Measurements from ENCODE around the gene TSHZ1.

The TSHZ1 gene

DNA sequence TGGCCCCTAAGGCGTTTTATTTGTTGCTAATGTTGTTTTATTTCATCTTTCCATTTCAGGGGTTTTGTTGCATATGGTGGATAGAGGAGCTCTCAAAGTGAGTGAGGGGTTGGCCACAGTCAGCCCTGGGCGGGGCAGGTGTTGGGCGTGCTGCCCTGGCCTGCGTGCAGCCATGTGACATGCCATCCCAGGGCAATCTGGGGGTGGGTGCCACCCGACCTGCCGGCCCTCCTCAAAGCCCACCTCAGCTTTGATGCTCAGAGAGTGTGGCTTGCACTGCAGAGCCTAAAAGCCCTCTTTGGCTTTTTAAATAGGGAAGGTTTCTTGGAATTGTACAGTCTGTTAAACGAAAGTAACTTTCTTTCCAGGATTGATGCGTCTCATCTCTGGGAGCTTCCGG is 18.4 kb downstream of the TSHZ1 start:
- no peak overlapping the region for H3K4me3 Mint-ChIP-seq
- peaks cover 18 to 20% of the 10 kb centered on the region in 2 donors for H3K4me1 Mint-ChIP-seq
- DNase-seq (no peak), ATAC-seq (replicated peaks) (no peak)
- no peak overlapping the region for H3K27ac Mint-ChIP-seq
- H3K27me3 Mint-ChIP-seq = no peaks in the 10 kb centered on the region
- H3K36me3 Mint-ChIP-seq = peaks cover 2 to 8% of the 10 kb centered on the region in 2 donors
- no peaks in the 10 kb centered on the region for H3K9me3 Mint-ChIP-seq

DNA sequence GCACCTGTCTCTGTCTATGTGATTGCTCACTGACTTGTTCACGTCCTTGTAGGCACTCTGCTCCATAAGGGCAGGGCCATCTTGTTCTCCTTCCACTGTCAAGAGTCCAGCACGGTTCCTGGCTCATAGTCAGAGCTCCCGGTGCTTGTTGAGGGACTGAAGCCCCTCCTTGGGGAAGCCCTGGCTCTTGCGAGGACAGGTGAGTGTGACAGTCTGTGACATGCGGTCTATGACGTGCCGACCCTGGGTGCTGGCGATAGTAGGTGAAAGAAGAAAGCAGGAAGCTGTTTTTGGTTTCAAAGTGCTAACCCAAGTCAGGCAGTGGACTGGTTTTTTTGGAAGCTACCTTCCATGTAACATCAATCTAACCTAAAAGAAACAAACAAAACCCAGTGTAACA is 18.8 kb downstream of the TSHZ1 start:
- ATAC-seq (replicated peaks) (no peak), DNase-seq (no peak)
- peaks cover 2 to 8% of the 10 kb centered on the region in 2 donors for H3K36me3 Mint-ChIP-seq
- H3K4me3 Mint-ChIP-seq = no peak overlapping the region
- H3K27me3 Mint-ChIP-seq = no peaks in the 10 kb centered on the region
- peaks cover 18 to 20% of the 10 kb centered on the region in 2 donors for H3K4me1 Mint-ChIP-seq
- H3K27ac Mint-ChIP-seq = peak overlapping the region; percentile 14
- H3K9me3 Mint-ChIP-seq = no peaks in the 10 kb centered on the region

DNA sequence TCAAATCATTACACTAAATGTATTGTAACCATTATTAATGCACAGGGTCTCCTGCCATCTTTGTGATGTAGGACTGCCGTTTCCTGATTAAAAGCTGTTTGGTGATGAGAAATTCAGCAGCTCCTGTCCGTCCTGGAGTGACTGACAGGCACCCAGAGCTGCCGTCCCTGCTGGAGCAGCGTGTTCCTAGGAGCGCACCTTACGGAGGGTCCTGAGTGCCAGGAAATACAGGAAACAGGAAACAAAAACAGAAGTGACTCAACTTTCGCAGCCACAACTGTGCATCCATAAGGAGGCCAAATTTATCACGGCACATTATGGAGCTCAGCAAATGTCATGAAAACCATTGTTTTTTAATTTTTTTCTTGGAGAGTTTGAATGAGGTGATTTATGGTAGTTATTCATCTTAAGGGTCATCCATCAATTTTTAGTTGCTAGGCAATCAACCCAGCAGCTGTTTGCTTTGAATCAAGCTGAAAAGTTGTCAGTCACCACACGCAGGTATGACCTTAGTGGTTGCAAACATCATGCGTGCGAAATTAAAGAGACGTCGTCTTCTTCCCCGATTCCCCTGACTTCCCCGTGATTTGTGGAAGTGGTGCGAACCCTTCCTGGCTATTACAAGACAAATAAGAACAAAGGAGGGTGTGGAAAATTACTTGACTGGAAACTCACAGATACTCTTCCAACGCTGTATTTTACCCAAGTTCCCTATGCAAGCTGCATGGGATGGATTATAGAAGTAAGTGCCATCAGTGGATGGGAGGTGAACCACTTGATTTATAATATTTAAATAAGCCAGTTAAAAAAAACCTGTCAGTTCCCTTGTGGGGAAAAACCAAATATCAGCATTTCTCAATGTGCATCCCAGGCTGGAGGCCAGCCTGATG is 19.8 kb downstream of the TSHZ1 start:
- peaks cover 2 to 8% of the 10 kb centered on the region in 2 donors for H3K36me3 Mint-ChIP-seq
- ATAC-seq (replicated peaks) (no peak), DNase-seq (no peak)
- H3K27ac Mint-ChIP-seq = no peak overlapping the region
- H3K27me3 Mint-ChIP-seq = no peaks in the 10 kb centered on the region
- H3K9me3 Mint-ChIP-seq = no peaks in the 10 kb centered on the region
- H3K4me1 Mint-ChIP-seq = peaks cover 18 to 20% of the 10 kb centered on the region in 2 donors
- no peak overlapping the region for H3K4me3 Mint-ChIP-seq

DNA sequence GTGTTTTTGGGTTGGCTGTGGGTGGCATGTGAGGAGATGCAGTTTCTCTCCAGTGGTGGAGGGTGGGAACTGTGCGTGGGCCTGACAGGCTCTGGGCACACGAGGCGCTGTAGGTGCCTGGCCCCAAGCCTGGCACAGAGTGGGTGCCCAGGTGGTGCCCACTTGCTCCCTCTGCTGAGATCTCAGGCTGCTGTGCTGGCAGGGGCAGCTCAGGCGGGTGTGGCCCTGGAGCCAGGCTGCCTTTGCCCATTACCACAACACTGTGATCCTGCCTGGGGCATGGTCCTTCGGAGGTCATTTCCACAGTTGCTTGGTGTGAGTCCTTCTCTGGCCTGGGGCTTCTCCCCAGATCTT is 20.4 kb downstream of the TSHZ1 start:
- H3K27me3 Mint-ChIP-seq = no peaks in the 10 kb centered on the region
- peaks cover 2 to 12% of the 10 kb centered on the region in 2 donors for H3K36me3 Mint-ChIP-seq
- DNase-seq (no peak), ATAC-seq (replicated peaks) (no peak)
- no peak overlapping the region for H3K4me3 Mint-ChIP-seq
- no peak overlapping the region for H3K27ac Mint-ChIP-seq
- peaks cover 22 to 24% of the 10 kb centered on the region in 2 donors for H3K4me1 Mint-ChIP-seq
- H3K9me3 Mint-ChIP-seq = no peaks in the 10 kb centered on the region

DNA sequence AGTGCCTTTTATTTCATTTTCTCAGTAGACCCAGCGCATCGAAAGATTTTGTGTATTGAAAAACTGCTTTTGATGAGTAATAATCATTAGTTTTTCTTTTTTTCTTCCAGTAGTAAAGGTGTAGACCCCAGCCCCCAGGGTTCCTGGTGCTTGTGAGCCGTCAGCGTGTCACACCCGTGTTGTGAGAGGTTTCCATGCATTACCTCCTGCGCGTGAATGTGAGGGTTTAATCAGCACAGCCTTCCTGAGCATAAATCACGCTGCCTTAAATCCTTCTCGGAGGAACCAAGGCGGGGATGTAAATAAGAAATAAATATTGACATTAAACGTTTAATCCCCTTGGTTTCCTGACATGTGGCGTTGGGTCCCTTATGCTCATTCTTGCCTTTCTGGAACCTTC is 24.3 kb downstream of the TSHZ1 start:
- no peak for DNase-seq
- Mint-ChIP-seq H3K4me3 (no peak overlapping the region), H3K27me3 (no peaks in the 10 kb centered on the region), H3K27ac (no peak overlapping the region), H3K9me3 (no peaks in the 10 kb centered on the region), H3K36me3 (peaks cover 4 to 17% of the 10 kb centered on the region in 2 donors), H3K4me1 (peaks cover 8 to 13% of the 10 kb centered on the region in 2 donors)
- no peak for ATAC-seq (replicated peaks)

DNA sequence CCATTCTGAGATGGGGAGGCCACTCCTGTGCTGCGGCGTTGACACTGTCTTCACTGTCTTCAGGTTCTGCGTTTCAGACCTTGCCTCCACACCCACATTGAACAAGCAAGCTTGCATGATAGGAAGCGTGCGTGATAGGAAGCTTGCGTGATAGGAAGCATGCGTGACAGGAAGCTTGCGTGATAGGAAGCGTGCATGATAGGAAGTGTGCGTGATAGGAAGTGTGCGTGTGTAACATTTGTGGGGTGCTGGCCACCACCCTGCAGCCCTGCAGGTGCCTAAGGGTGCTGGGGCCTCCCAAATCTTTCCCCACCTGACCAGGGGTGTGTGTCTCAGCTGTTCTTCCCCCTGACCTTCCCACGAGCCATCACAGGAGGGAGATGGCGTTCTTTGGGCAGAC is 25.3 kb downstream of the TSHZ1 start:
- Mint-ChIP-seq H3K4me1 (peaks cover 8 to 15% of the 10 kb centered on the region in 2 donors), H3K4me3 (no peak overlapping the region), H3K27ac (no peak overlapping the region), H3K36me3 (peaks cover 8 to 14% of the 10 kb centered on the region in 2 donors), H3K9me3 (peaks cover 0 to 3% of the 10 kb centered on the region in 2 donors), H3K27me3 (no peaks in the 10 kb centered on the region)
- DNase-seq (no peak), ATAC-seq (replicated peaks) (no peak)

DNA sequence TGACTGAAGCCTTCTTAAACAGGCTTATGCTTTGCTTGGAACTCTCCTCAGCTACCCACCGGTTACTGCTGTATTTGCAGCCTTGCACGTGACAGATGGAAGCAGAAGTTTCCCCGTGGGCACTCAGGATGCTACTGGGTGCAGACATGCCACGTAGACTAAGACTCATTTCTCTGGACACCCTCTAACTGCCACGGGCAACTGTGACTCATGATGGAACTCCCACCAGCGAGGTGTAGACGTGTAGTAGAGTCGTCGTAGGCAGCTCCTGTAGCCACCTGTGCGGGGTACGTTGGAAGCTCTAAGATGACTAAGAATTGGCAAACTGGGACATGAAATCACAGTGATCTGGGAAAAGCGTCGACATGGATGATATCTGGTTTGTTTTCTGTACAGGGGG is 27.5 kb downstream of the TSHZ1 start:
- no peak for ATAC-seq (replicated peaks)
- no peak for DNase-seq
- Mint-ChIP-seq H3K27me3 (no peaks in the 10 kb centered on the region), H3K36me3 (peaks cover 10 to 14% of the 10 kb centered on the region in 2 donors), H3K4me1 (peaks cover 8 to 17% of the 10 kb centered on the region in 2 donors), H3K27ac (no peak overlapping the region), H3K4me3 (no peak overlapping the region), H3K9me3 (peaks cover 0 to 3% of the 10 kb centered on the region in 2 donors)

DNA sequence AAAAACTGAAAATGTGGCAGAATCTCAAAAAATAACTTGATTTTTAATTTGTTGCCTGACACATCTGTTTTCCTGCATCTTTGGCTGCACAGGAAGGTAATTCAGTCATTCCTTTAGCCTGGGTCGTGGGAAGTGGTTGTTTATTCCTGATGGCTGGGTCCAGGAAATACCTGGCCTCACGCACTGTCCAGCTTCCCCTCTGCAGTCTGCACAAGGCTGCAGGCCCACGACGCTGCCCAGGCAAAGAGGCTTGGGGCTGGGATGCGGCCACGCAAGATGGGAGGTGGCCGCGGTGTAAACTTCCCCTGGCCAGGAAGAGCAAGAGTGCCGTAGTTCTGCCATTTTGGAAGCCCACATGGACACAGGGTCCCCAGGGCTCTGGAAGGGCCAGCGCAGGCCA is 28.2 kb downstream of the TSHZ1 start:
- H3K9me3 Mint-ChIP-seq = peaks cover 0 to 3% of the 10 kb centered on the region in 2 donors
- no peak overlapping the region for H3K4me3 Mint-ChIP-seq
- DNase-seq = no peak
- no peak for ATAC-seq (replicated peaks)
- H3K36me3 Mint-ChIP-seq = peaks cover 10 to 14% of the 10 kb centered on the region in 2 donors
- H3K4me1 Mint-ChIP-seq = peaks cover 8 to 17% of the 10 kb centered on the region in 2 donors
- no peak overlapping the region for H3K27ac Mint-ChIP-seq
- H3K27me3 Mint-ChIP-seq = no peaks in the 10 kb centered on the region

DNA sequence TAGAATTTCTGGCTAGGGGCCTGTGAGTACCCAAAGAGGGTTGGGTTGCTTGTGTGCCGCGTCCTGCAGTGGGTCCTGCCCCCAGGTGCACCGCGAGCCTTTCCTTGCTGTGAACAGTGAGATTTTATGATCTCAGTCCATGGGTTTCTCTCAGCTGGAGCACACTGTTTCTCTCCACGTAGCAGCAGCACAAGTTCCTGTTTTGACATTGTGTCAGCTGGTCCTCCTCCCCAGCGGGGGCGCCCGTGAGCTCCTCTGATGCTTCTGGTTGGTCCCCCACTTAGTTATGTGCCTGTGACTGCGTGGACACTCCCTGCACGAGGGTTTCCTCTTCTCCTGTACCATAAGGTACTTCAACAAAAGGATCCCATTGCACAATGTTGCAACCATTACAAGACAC is 29.8 kb downstream of the TSHZ1 start:
- DNase-seq = no peak
- Mint-ChIP-seq H3K27me3 (no peaks in the 10 kb centered on the region), H3K27ac (no peak overlapping the region), H3K4me1 (peaks cover 8 to 17% of the 10 kb centered on the region in 2 donors), H3K36me3 (peaks cover 10 to 14% of the 10 kb centered on the region in 2 donors), H3K9me3 (peaks cover 0 to 3% of the 10 kb centered on the region in 2 donors), H3K4me3 (no peak overlapping the region)
- peak in 1 of 2 donors; percentile 34 for ATAC-seq (replicated peaks)

DNA sequence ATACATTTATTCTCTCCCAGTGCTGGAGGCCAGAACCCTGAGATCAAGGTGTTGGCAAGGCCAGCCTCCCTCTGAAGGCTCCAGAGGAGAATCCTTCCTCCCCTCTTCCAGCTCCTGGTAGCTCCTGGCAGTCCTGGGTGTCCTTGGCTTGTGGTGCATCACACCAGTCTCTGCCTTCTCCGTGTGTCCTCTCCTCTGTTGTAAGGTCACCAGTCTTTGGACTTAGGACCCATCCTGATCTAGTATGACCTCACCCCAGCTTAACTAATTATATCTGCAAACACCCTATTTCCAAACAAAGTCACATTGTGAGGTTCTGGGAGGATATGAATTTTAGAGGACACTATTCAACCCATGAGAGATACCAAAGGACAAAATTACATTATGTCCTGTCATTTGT is 31.1 kb downstream of the TSHZ1 start:
- Mint-ChIP-seq H3K4me3 (no peak overlapping the region), H3K36me3 (peaks cover 10% of the 10 kb centered on the region in 2 donors), H3K9me3 (peaks cover 0 to 3% of the 10 kb centered on the region in 2 donors), H3K4me1 (peaks cover 10 to 16% of the 10 kb centered on the region in 2 donors), H3K27ac (no peak overlapping the region), H3K27me3 (no peaks in the 10 kb centered on the region)
- DNase-seq = no peak
- no peak for ATAC-seq (replicated peaks)

DNA sequence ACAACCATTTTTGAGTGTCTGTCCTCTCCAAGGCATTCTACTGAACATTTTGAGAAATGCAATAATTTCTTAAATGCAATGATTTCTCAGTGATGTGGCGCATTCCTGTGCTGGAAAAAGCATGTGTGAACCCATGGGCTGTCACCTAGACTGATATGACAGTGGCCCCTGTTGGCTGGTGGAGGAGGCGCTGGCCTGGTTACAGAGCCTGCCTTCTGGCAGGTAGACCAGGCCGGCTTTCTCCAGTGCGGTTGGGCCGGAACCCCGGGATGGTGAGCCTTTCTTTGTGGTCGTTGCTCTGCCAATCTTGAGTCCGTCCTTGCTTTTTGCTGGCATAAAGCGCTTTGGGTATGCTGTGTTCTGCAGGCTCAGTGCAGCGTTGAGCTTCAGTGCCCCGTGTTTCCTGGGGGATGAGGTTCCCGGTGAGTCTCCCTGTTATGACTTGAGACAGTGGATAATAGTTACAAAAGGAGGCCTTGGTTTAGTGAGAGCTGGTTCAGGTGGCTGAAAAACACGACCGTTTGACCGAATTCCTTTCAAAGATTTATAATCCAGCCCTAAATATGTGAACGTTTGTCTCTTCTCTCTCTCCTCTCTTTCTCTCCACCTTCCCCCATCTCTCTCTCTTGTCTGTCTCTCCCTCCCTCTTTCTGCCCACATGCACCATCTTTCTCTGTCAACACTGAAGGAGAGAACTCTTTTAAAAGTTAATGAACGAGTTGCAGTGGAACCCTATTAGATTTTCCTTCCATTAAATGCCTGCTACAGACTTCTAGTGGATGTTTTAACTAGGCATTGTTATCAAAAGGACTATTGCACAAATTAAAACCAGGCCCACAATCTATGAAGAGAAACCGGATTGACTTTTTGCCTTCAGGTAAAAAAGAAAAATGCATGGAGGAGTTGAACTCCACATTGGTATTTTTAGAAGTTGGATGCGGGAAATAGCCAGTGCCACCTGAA is 34.0 kb downstream of the TSHZ1 start:
- no peak overlapping the region for H3K4me3 Mint-ChIP-seq
- no peak overlapping the region for H3K27ac Mint-ChIP-seq
- H3K27me3 Mint-ChIP-seq = no peaks in the 10 kb centered on the region
- H3K4me1 Mint-ChIP-seq = peaks cover 18 to 34% of the 10 kb centered on the region in 2 donors
- peak in 1 of 2 donors; percentile 47 for ATAC-seq (replicated peaks)
- peaks cover 3 to 8% of the 10 kb centered on the region in 2 donors for H3K36me3 Mint-ChIP-seq
- H3K9me3 Mint-ChIP-seq = peaks cover 1 to 4% of the 10 kb centered on the region in 2 donors
- DNase-seq = no peak

DNA sequence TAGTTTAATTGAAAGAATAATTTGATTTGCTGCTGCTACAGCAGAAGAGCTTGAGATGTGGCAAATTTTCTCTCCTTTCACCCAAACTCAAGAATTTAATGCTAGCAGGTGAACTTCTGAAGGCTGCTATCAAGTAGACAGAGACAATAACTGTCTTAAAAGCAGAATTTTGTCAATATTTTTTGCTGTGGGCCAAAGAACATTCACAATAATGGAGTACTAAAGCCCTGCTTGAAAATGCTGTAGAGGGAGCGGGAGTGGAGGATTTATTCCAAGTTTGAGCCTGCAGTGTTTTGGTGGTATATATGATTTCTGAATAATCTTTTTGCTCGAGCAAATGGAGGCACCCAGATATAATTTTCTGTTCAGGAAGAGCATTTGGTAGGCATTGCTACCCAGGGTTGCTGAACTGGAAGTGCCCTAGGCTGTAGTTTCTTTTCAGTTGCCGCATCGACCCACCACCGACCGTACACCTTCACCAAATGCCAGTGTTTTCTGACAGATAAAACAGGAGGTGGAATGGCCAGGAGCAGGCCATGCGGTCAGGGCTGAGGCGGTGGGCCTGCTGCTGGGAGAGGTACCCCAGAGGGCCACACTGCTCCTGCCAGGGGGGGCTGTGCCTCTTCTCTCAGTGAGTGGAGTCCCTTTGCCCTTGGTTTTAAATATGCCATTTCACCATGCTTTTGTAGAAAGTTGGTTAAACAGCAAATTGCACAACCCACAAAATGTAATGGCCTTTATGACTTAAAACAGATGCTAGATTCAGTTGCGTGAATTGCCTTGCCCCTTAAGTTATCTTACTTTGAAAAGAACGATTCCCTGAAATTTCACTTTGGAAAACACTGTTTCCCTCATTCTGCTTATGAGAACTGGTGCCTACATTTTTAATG is 36.4 kb downstream of the TSHZ1 start:
- DNase-seq (no peak), ATAC-seq (replicated peaks) (peak in 1 of 2 donors; percentile 20)
- peak overlapping the region; percentile 84 to 85 for H3K4me3 Mint-ChIP-seq

DNA sequence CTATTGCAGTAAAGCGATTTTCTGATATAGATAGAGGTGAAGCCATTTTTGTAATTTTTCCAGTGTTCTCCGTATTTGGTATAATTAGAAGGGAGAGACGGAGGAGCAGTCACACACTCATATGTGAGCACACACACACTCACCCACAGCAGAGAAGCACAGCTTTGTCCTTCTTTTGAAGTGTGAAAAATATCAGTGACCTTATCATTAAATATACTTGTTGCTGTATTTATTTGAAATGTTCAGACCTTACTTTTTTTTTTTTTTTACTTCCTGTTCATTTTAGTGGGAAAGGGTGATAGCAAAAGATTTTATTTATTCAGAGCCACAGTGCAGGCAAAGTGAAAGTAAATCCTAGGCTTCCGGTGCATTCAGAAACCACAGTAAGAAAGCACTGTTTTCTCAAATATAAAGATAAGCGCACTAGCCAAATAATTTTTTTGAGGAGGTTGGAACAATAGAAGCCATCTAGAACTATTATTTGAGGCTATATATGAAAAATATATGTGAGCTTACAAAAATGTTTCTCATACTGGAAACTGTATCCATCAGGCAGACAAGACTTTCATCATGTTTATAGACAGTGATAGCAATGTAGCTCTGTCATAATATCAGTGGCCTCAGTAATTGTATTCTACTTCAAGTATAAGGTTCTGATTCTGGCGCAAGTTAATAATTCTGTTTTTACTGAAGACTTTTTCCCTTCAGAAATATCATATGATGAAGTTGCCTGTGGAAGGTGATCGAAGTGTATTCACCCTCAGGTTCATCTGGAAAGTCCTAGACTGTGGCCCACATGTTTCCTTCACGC is 37.2 kb downstream of the TSHZ1 start:
- Mint-ChIP-seq H3K27me3 (no peaks in the 10 kb centered on the region), H3K4me1 (peaks cover 20 to 39% of the 10 kb centered on the region in 2 donors), H3K9me3 (peaks cover 6 to 7% of the 10 kb centered on the region in 2 donors), H3K27ac (peak overlapping the region; percentile 92), H3K36me3 (peaks cover 3 to 7% of the 10 kb centered on the region in 2 donors), H3K4me3 (peak overlapping the region; percentile 84 to 85)
- ATAC-seq (replicated peaks) (peak; percentile 51 to 61), DNase-seq (no peak)

More for the DNA sequence above, 36.4 kb downstream of the TSHZ1 start:
- H3K36me3 Mint-ChIP-seq = peaks cover 3 to 7% of the 10 kb centered on the region in 2 donors
- H3K9me3 Mint-ChIP-seq = peaks cover 6 to 7% of the 10 kb centered on the region in 2 donors
- no peaks in the 10 kb centered on the region for H3K27me3 Mint-ChIP-seq
- peaks cover 20 to 39% of the 10 kb centered on the region in 2 donors for H3K4me1 Mint-ChIP-seq
- H3K27ac Mint-ChIP-seq = peak overlapping the region; percentile 92
